Stromal cell of bone marrow (primary cell): ENCODE measurements around the gene LY86.
"Not testable (repeated sequence)": the region's sequence is repeated elsewhere in the genome, so short reads cannot be mapped to it uniquely, and the experiment has no call there.

Experiments used
- DNase-seq: peaks from one replicate; pipeline ENCODE4 v3.0.0-alpha.2; 2012; ENCODE audit warnings: low read depth

LY86 gene

GRCh38 chr6:6596529-6597328 is 8.2 kb downstream of the LY86 start:
- no peak for DNase-seq

GRCh38 chr6:6597682-6598081 is 9.2 kb downstream of the LY86 start:
- DNase-seq = no peak

- no peak for DNase-seq
Observed at GRCh38 chr6:6599468-6599873, 11.0 kb downstream of the LY86 start.

- no peak for DNase-seq
Observed at GRCh38 chr6:6600875-6601274, 12.4 kb downstream of the LY86 start.

- DNase-seq = no peak
Observed at GRCh38 chr6:6602262-6602661, 13.7 kb downstream of the LY86 start.

- no peak for DNase-seq
Observed at GRCh38 chr6:6603317-6603716, 14.8 kb downstream of the LY86 start.

- no peak for DNase-seq
Observed at GRCh38 chr6:6604015-6604414, 15.5 kb downstream of the LY86 start.

- no peak for DNase-seq
Observed at GRCh38 chr6:6604566-6604965, 16.0 kb downstream of the LY86 start.

- DNase-seq = no peak
Observed at GRCh38 chr6:6605873-6606272, 17.4 kb downstream of the LY86 start.

- not testable (repeated sequence) for DNase-seq
Observed at GRCh38 chr6:6606391-6607030, 18.0 kb downstream of the LY86 start.

- no peak for DNase-seq
Observed at GRCh38 chr6:6609450-6609849, 20.9 kb downstream of the LY86 start.

GRCh38 chr6:6610031-6610591 is 21.6 kb downstream of the LY86 start:
- DNase-seq = no peak

- DNase-seq = no peak
Observed at GRCh38 chr6:6611486-6611885, 23.0 kb downstream of the LY86 start.

- DNase-seq = no peak
Observed at GRCh38 chr6:6612308-6612707, 23.8 kb downstream of the LY86 start.

- DNase-seq = not testable (repeated sequence)
Observed at GRCh38 chr6:6613103-6613718, 24.7 kb downstream of the LY86 start.

- no peak for DNase-seq
Observed at GRCh38 chr6:6614096-6614982, 25.8 kb downstream of the LY86 start.

- no peak for DNase-seq
Observed at GRCh38 chr6:6614983-6615349, 26.4 kb downstream of the LY86 start.

- DNase-seq = no peak
Observed at GRCh38 chr6:6616656-6617055, 28.1 kb downstream of the LY86 start.

- no peak for DNase-seq
Observed at GRCh38 chr6:6619021-6619794, 30.7 kb downstream of the LY86 start.

GRCh38 chr6:6620766-6621425 is 32.4 kb downstream of the LY86 start:
- no peak for DNase-seq

- no peak for DNase-seq
Observed at GRCh38 chr6:6622501-6622900, 34.0 kb downstream of the LY86 start.
